ENCODE results near the gene STAU1. TPM values are rescaled to one million over a fixed set of nuclear protein-coding genes. Genes with fewer than 3 reads are reported as not detected.
"Not testable (repeated sequence)": the region's sequence is repeated elsewhere in the genome, so short reads cannot be mapped to it uniquely, and the experiment has no call there.

Gene STAU1
- total and polyA plus RNA-seq, 2 experiments from 2014 or later: 62.6 to 70.1 TPM

DNA sequence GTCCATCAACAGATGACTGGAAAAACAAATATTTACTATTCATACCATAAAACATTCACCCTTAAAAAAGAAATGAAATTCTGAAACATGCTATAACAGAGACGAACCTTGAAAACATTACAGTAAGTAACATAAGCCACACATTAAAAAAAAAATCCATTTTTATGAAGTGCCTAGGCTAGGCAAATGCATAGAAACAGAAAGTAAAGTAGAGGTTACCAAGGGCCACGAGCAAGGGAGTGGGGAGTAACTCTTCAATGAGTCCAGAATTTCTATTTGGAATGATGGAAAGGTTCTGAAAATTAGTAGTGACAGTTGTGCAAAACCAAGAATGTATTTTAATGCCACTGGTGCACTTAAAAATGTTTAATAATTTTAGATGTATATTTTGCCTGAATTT is 47.7 kb downstream of the STAU1 start:
- TF ChIP-seq, protein P1, sequence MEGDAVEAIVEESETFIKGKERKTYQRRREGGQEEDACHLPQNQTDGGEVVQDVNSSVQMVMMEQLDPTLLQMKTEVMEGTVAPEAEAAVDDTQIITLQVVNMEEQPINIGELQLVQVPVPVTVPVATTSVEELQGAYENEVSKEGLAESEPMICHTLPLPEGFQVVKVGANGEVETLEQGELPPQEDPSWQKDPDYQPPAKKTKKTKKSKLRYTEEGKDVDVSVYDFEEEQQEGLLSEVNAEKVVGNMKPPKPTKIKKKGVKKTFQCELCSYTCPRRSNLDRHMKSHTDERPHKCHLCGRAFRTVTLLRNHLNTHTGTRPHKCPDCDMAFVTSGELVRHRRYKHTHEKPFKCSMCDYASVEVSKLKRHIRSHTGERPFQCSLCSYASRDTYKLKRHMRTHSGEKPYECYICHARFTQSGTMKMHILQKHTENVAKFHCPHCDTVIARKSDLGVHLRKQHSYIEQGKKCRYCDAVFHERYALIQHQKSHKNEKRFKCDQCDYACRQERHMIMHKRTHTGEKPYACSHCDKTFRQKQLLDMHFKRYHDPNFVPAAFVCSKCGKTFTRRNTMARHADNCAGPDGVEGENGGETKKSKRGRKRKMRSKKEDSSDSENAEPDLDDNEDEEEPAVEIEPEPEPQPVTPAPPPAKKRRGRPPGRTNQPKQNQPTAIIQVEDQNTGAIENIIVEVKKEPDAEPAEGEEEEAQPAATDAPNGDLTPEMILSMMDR (IDR thresholded peaks at IDR 0.05; ENCODE audit: low read depth, low read length): no peak
- H3K27ac ChIP-seq: no peak overlapping the region
- no peak for DNase-seq (ENCODE audit: low read depth in 1 of 2, low spot score in 1 of 2)
- no peak overlapping the region for H3K4me3 ChIP-seq
- no peaks in the 10 kb centered on the region for H3K9me3 ChIP-seq (ENCODE audit: low read depth)
- H3K4me1 ChIP-seq (ENCODE audit: low read depth): no peaks in the 10 kb centered on the region
- peaks cover 12% of the 10 kb centered on the region for H3K36me3 ChIP-seq
- H3K27me3 ChIP-seq: no peaks in the 10 kb centered on the region

DNA sequence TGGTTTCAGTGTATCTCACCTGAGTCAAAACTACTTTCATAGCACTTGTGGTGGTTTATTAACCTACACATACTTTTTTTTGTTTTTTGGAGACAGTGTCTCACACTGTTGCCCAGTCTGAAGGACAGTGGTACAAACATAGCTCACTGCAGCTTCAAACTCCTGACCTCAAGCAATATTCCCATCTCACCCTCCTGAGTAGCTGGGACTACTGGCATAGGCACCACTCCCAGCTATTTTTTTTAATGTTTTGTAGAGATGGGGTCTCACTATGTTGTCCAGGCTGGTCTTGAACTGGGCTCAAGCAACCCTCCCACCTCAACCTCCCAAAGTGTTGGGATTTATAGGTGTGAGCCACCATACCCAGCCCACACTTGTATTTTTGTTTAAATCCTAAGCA is 49.7 kb downstream of the STAU1 start:
- no peak for DNase-seq (ENCODE audit: low read depth in 1 of 2, low spot score in 1 of 2)
- TF ChIP-seq, protein P1 (IDR thresholded peaks at IDR 0.05; ENCODE audit: low read depth, low read length): no peak
- Histone ChIP-seq H3K4me3 (no peak overlapping the region), H3K4me1 (ENCODE audit: low read depth) (no peaks in the 10 kb centered on the region), H3K36me3 (peaks cover 15% of the 10 kb centered on the region), H3K9me3 (ENCODE audit: low read depth) (no peaks in the 10 kb centered on the region), H3K27me3 (no peaks in the 10 kb centered on the region), H3K27ac (no peak overlapping the region)

DNA sequence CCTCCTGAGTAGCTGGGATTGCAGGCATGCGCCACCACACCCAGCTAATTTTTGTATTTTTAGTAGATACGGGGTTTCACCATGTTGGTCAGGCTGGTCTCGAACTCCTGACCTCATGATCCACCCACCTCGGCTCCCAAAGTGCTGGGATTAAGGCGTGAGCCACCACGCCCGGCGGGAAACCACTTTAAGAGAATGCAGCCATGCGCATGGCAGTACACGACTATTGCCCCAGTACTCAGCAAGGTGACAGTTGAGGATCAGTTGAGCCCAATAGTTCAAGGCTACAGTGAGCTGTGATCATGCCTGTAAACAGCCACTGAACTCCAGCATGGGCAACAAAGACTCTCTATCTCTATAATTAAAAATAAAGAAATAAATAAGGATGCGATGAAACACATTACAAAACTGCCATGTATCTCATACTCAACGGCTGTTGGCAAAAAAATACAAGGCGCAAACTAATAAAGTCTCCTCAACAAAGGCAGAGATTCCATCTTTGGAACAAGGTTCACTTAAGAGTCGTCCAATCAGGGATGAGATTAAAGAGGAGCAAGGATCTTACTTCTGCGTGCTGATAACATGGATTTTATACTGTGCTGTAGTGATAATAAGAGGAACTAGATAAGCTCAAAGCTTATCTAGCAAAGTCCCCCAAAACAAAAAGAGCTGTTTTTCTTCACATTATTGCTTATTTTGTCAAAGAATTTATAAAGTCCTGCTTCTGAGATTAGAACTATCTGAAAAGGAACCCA is 51.1 kb downstream of the STAU1 start:
- no peak overlapping the region for H3K27ac ChIP-seq
- TF ChIP-seq, protein P1 (IDR thresholded peaks at IDR 0.05; ENCODE audit: low read depth, low read length): no peak
- no peak for DNase-seq (ENCODE audit: low read depth in 1 of 2, low spot score in 1 of 2)

DNA sequence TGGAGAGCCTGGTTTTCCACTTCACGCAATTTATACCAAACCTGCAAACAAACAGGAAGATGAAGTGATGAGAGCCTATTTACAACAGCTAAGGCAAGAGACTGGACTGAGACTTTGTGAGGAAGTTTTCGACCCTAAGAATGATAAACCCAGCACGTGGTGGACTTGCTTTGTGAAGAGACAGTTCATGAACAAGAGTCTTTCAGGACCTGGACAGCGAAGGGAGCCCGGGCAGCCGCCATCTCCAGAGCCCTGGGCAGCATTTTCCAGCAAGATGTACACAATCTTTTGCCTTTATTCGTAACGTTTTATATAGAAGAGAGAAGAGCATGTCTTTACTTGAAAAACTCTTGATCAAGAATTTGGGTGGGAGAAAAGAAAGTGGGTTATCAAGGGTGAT is 53.3 kb downstream of the STAU1 start:
- H3K4me1 ChIP-seq (ENCODE audit: low read depth); H3K27ac ChIP-seq; H3K9me3 ChIP-seq (ENCODE audit: low read depth); H3K27me3 ChIP-seq; H3K4me3 ChIP-seq: not testable (repeated sequence)
- DNase-seq (ENCODE audit: low read depth in 1 of 2, low spot score in 1 of 2): peak in 1 of 2 donors; percentile 11
- peaks cover 11% of the 10 kb centered on the region for H3K36me3 ChIP-seq

More for the DNA sequence above, 51.1 kb downstream of the STAU1 start:
- no peaks in the 10 kb centered on the region for H3K9me3 ChIP-seq (ENCODE audit: low read depth)
- no peak overlapping the region for H3K4me3 ChIP-seq
- no peaks in the 10 kb centered on the region for H3K27me3 ChIP-seq
- H3K4me1 ChIP-seq (ENCODE audit: low read depth): no peaks in the 10 kb centered on the region
- peaks cover 11% of the 10 kb centered on the region for H3K36me3 ChIP-seq

DNA sequence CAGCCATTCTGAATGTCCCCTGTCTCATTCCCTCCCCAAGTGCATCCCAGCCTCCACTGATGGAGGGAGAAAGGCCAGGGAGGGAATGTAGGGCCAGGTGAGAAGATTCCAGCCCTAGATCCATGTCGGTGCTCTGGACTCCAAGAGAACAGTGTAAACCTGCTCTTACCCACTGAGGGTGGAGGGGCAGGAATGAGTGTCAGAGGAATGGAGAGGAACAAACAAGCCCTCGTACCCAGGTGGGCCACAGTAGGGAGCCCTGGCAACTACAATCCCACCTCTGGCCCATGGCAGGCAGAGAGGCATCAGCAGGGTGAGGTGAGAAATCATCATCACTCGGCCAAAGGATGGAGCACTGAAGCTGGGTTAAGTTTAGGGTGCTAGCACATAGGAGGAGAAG is 54.6 kb downstream of the STAU1 start:
- Histone ChIP-seq H3K9me3 (ENCODE audit: low read depth) (no peaks in the 10 kb centered on the region), H3K27ac (no peak overlapping the region), H3K36me3 (peaks cover 11% of the 10 kb centered on the region), H3K4me3 (no peak overlapping the region), H3K27me3 (no peaks in the 10 kb centered on the region), H3K4me1 (ENCODE audit: low read depth) (no peaks in the 10 kb centered on the region)
- TF ChIP-seq, protein P1 (IDR thresholded peaks at IDR 0.05; ENCODE audit: low read depth, low read length): no peak
- no peak for DNase-seq (ENCODE audit: low read depth in 1 of 2, low spot score in 1 of 2)

DNA sequence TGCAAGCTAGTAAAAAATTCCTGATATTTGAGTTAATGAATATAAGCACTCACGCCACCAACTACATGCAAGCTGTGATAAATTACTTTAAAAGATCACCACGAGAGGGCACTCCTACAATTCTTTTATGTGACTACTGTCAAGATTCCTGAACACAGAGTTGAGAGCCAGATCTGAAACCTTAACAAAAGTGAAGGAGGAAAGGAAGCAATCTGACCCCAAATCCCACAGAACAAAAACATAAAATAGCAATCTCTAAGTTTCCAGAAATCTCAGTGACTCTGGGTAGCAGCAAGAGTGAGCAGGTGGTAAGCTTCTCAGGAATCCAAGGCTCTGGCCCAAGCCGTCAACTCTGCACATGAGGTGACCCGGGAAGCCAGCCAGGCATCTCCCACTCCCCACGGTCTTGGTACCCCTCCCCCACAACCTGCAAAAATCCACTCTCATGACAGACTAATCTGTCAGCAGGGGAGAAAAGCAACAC is 55.1 kb downstream of the STAU1 start:
- DNase-seq (ENCODE audit: low read depth in 1 of 2, low spot score in 1 of 2): peak; percentile 72 to 86
- no peak overlapping the region for H3K4me3 ChIP-seq
- H3K27ac ChIP-seq: no peak overlapping the region
- H3K36me3 ChIP-seq: peaks cover 11% of the 10 kb centered on the region
- no peaks in the 10 kb centered on the region for H3K4me1 ChIP-seq (ENCODE audit: low read depth)
- no peaks in the 10 kb centered on the region for H3K27me3 ChIP-seq
- H3K9me3 ChIP-seq (ENCODE audit: low read depth): no peaks in the 10 kb centered on the region
- TF ChIP-seq, protein P1 (IDR thresholded peaks at IDR 0.05; ENCODE audit: low read depth, low read length): peak; percentile 50

Measured in cardiac muscle cell (in vitro differentiated cells and primary cell).